Keratinocyte (primary cell): ENCODE measurements around the gene ARHGAP8. TPM values are rescaled to one million over a fixed set of nuclear protein-coding genes. Genes with fewer than 3 reads are reported as not detected.

ENCODE experiments used
- DNase-seq: peaks from one replicate; pipeline ENCODE4 v3.0.0-alpha.2; 2011; ENCODE audit warnings: low read depth, missing footprints, low spot score
- FAIRE-seq: peaks from 2 replicates; lab custom pipeline; 2011; peaks lifted over from hg19 to GRCh38; lab: Jason Lieb, UNC
- H2AFZ ChIP-seq: 2 replicates; pipeline ENCODE4 v1.6.0; 2012; ENCODE audit warnings: low read length, control low read depth, inconsistent platforms; ENCODE audit not compliant: control insufficient read depth
- H3K27ac ChIP-seq: 2 replicates; pipeline ENCODE4 v1.5.1; 2011; ENCODE audit warnings: low read length; ENCODE audit not compliant: control insufficient read depth, insufficient read depth
- H3K27me3 ChIP-seq: 3 replicates; pipeline ENCODE4 v1.6.0; 2011; ENCODE audit warnings: low read length; ENCODE audit not compliant: control insufficient read depth, insufficient read depth; ENCODE audit errors: extremely low read depth
- H3K36me3 ChIP-seq, 2 experiments: 2 replicates in 1 of 2; 3 replicates in 1 of 2; pipeline ENCODE4 v1.5.1; 2011; ENCODE audit warnings: low read length in 2 of 2, mild to moderate bottlenecking in 1 of 2; ENCODE audit not compliant: control insufficient read depth in 2 of 2, insufficient read depth in 2 of 2; ENCODE audit errors: extremely low read depth in 1 of 2
- H3K4me1 ChIP-seq: 3 replicates; pipeline ENCODE4 v1.5.1; 2011; ENCODE audit warnings: low read length; ENCODE audit not compliant: control insufficient read depth, insufficient read depth; ENCODE audit errors: extremely low read depth
- H3K4me2 ChIP-seq: 3 replicates; pipeline ENCODE4 v1.6.0; 2011; ENCODE audit warnings: low read depth, low read length; ENCODE audit not compliant: control insufficient read depth, insufficient read depth; ENCODE audit errors: extremely low read depth
- H3K4me3 ChIP-seq, 3 experiments: fragments of 200-600 bp in 1 of 3; sonication (generic) in 1 of 3; 2 replicates in 2 of 3; 3 replicates in 1 of 3; pipeline ENCODE4 v1.5.1; 2011 to 2016; ENCODE audit warnings: low read length in 3 of 3, mild to moderate bottlenecking in 3 of 3, control low read depth in 2 of 3, inconsistent platforms in 1 of 3, low read depth in 1 of 3, mixed read lengths in 1 of 3, mixed run types in 1 of 3, moderate library complexity in 1 of 3; ENCODE audit not compliant: control insufficient read depth in 2 of 3, insufficient read depth in 2 of 3; ENCODE audit errors: extremely low read depth in 1 of 3
- H3K79me2 ChIP-seq: 2 replicates; pipeline ENCODE4 v1.6.0; 2012; ENCODE audit warnings: low read length; ENCODE audit not compliant: control insufficient read depth, insufficient read depth
- H3K9ac ChIP-seq: 3 replicates; pipeline ENCODE4 v1.6.0; 2011; ENCODE audit warnings: low read length; ENCODE audit not compliant: control insufficient read depth, insufficient read depth; ENCODE audit errors: extremely low read depth
- H3K9me1 ChIP-seq: 3 replicates; pipeline ENCODE4 v1.6.0; 2011; ENCODE audit warnings: low read length; ENCODE audit not compliant: control insufficient read depth, insufficient read depth; ENCODE audit errors: extremely low read depth
- H3K9me3 ChIP-seq: 2 replicates; pipeline ENCODE4 v1.5.1; 2012; ENCODE audit warnings: low read depth, low read length; ENCODE audit not compliant: control insufficient read depth
- H4K20me1 ChIP-seq: 3 replicates; pipeline ENCODE4 v1.6.0; 2011; ENCODE audit warnings: low read length; ENCODE audit not compliant: control insufficient read depth, insufficient read depth; ENCODE audit errors: extremely low read depth
- EZH2 ChIP-seq: IDR thresholded peaks from one replicate; pipeline ENCODE4 v1.6.1; 2012; ENCODE audit warnings: inconsistent platforms, mild to moderate bottlenecking, low read length, moderate library complexity
- dilution Hi-C: fragments of 300-500 bp; cut with MboI; formaldehyde crosslinking; loops from one replicate; pipeline ENCODE4 v1.7.0; 2020; ENCODE audit warnings: low sequenced_read_pairs; ENCODE audit not compliant: extremely low pct_ligation_motif_present
- polyA plus RNA-seq, 5 experiments: library from polyadenylated mRNA; depleted of rRNA in 3 of 5; stranded (reverse) in 3 of 5; stranded (forward) in 1 of 5; unstranded in 1 of 5; fragments of >200 nt; gene quantifications; 1 replicate in 1 of 5; 2 replicates in 3 of 5; 3 replicates in 1 of 5; pipeline versions ENCODE4 v1.2.1 to v1.2.3, GENCODE V29; 2011 to 2012; ENCODE audit warnings: missing spikeins in 2 of 5, low read depth in 1 of 5, low replicate concordance in 1 of 5
- TF ChIP-seq, protein P1 (sequence below), 3 experiments: IDR thresholded peaks in 1 of 3; conservative IDR thresholded peaks in 1 of 3; optimal IDR thresholded peaks in 1 of 3; 2 replicates in 2 of 3; 3 replicates in 1 of 3; pipeline versions ENCODE3 to v1.5.1; 2011; ENCODE audit warnings: low read length in 3 of 3, mild to moderate bottlenecking in 3 of 3, moderate library complexity in 2 of 3, control low read depth in 1 of 3, inconsistent platforms in 1 of 3; ENCODE audit not compliant: insufficient read depth in 2 of 3; ENCODE audit errors: extremely low read depth in 1 of 3

The ARHGAP8 gene
- polyA plus RNA-seq, 1 donor (not counting 4 experiments of a cell fraction or from before 2014, with no cell fraction given): 21.3 TPM

DNA sequence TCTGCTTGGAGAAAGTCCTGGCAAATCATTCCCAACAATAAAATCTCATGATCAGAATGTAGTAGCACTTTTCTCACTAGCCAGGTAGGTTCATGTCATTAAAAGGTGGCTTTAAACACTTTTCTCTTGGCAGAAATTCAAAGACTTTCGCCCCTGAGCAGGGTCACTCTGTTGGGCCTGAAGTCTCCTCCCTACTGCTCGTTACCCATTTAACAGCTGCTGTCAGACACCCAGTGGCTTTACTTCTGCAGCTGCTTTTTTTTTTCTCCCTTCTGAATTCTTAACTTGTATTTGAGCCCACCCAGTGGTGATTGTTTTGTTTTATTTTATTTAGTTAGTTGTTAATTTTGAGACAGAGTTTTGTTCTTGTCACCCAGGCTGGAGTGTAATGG lies 25.0 kb downstream of the ARHGAP8 start:
- H3K4me3 ChIP-seq: no peak overlapping the region
- TF ChIP-seq, protein P1, sequence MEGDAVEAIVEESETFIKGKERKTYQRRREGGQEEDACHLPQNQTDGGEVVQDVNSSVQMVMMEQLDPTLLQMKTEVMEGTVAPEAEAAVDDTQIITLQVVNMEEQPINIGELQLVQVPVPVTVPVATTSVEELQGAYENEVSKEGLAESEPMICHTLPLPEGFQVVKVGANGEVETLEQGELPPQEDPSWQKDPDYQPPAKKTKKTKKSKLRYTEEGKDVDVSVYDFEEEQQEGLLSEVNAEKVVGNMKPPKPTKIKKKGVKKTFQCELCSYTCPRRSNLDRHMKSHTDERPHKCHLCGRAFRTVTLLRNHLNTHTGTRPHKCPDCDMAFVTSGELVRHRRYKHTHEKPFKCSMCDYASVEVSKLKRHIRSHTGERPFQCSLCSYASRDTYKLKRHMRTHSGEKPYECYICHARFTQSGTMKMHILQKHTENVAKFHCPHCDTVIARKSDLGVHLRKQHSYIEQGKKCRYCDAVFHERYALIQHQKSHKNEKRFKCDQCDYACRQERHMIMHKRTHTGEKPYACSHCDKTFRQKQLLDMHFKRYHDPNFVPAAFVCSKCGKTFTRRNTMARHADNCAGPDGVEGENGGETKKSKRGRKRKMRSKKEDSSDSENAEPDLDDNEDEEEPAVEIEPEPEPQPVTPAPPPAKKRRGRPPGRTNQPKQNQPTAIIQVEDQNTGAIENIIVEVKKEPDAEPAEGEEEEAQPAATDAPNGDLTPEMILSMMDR (optimal IDR thresholded peaks at IDR 0.05 in 1 of 3, IDR thresholded peaks at IDR 0.05 in 1 of 3, conservative IDR thresholded peaks at IDR 0.05 in 1 of 3; ENCODE audit: extremely low read depth in 1 of 3, insufficient read depth in 2 of 3, low read length in 3 of 3): no peak
- no peak for TF ChIP-seq EZH2
- no peaks in the 10 kb centered on the region for H3K4me1 ChIP-seq
- dilution Hi-C loops: no loop called here
- DNase-seq (no peak), FAIRE-seq (no peak)
- no peaks in the 10 kb centered on the region for H3K9me3 ChIP-seq
- H3K36me3 ChIP-seq: peaks cover under 1 to 5% of the 10 kb centered on the region in 2 experiments
- H3K4me2 ChIP-seq: no peak overlapping the region
- no peak overlapping the region for H3K9ac ChIP-seq
- no peak overlapping the region for H3K27ac ChIP-seq
- peaks cover 2% of the 10 kb centered on the region for H4K20me1 ChIP-seq
- H3K79me2 ChIP-seq: peaks cover 13% of the 10 kb centered on the region
- no peaks in the 10 kb centered on the region for H3K9me1 ChIP-seq
- H2AFZ ChIP-seq: no peak overlapping the region
- H3K27me3 ChIP-seq: no peaks in the 10 kb centered on the region

DNA sequence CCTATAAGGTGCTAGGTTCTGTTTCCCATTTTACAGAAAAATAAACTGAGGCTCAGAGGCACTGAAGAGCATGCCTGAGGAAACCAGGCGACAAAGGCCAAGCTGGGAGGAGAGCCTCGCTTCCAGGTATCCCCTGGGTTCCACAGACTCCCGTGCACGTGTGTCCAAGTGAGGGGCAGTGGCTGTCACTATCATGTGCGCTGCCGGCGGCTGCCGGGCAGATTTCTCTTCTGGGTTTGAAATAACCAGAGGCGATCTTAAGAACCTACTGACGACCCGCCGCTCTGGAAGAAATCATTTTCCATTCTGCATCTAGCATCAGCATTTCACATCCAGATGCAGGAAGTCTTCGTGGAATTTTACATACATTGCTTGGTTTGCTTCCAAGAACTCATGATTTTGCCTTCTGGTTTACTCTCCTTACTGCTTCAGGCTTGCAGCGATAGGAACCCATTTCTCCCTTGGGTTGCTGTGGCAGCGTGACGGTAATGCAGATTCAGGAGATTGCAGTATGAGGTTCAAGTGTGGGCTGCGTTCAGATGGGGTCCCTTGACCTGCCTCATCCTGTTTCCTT lies 28.6 kb downstream of the ARHGAP8 start:
- H3K27ac ChIP-seq: no peak overlapping the region
- no peak overlapping the region for H3K9ac ChIP-seq
- no peaks in the 10 kb centered on the region for H3K9me3 ChIP-seq
- dilution Hi-C loops: no loop called here
- H3K79me2 ChIP-seq: peaks cover 6% of the 10 kb centered on the region
- FAIRE-seq (no peak), DNase-seq (no peak)
- H3K36me3 ChIP-seq: peaks cover 3 to 5% of the 10 kb centered on the region in 2 experiments
- no peaks in the 10 kb centered on the region for H3K9me1 ChIP-seq
- H2AFZ ChIP-seq: no peak overlapping the region
- TF ChIP-seq EZH2: no peak
- TF ChIP-seq, protein P1 (optimal IDR thresholded peaks at IDR 0.05 in 1 of 3, IDR thresholded peaks at IDR 0.05 in 1 of 3, conservative IDR thresholded peaks at IDR 0.05 in 1 of 3; ENCODE audit: extremely low read depth in 1 of 3, insufficient read depth in 2 of 3, low read length in 3 of 3): no peak
- H3K27me3 ChIP-seq: no peaks in the 10 kb centered on the region
- no peaks in the 10 kb centered on the region for H3K4me1 ChIP-seq
- no peaks in the 10 kb centered on the region for H4K20me1 ChIP-seq
- no peak overlapping the region for H3K4me3 ChIP-seq
- H3K4me2 ChIP-seq: no peak overlapping the region
